Stimulated activated CD8-positive, alpha-beta memory T cell treated with anti-CD3 and anti-CD28 coated beads, Interleukin-4, amount 100 ng/mL, for 24 hours (primary cell): ENCODE results near the gene MLPH.

Experiments used
- DNase-seq: peaks from one replicate; pipeline ENCODE4 v3.0.0-alpha.2; 2020; ENCODE audit warnings: low read depth

Gene MLPH

DNA sequence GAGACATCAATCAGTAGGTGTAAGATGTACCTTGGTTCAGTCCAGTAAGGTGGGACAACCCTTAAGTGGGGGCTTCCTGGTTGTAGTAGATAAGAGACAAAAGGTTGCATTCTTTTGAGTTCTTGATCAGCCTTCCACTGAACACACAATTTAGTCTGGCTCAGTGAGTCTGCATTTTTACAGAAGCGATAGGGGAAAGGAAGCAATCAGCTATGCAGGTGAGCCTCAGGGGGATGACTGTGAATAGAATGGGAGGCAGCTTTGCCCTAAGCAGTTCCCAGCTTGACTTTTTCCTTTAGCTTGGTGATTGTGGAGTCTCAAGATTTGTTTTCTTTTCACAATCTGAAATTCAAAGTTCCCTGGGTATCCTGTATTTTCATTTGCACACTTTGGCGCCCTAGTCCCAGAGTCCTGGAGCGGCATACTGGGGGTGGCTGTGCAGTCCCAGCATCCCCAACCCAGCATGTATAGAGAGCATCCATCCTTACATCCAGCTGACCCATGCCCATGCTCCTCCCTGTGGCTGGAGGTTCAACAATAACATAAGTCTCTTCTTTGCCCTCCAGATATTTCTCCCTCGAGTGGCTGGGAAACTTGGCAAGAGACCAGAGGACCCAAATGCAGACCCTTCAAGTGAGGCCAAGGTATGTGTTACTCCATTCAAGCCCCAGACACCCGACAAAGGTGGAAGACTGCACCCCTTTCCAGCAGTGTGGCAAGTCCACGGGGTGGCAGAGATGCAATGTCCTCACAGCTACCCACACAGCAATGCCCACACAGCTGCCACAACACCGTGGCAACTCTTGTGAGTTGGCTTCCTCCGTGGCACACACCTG is 59.2 kb downstream of the MLPH start:
- no peak for DNase-seq

DNA sequence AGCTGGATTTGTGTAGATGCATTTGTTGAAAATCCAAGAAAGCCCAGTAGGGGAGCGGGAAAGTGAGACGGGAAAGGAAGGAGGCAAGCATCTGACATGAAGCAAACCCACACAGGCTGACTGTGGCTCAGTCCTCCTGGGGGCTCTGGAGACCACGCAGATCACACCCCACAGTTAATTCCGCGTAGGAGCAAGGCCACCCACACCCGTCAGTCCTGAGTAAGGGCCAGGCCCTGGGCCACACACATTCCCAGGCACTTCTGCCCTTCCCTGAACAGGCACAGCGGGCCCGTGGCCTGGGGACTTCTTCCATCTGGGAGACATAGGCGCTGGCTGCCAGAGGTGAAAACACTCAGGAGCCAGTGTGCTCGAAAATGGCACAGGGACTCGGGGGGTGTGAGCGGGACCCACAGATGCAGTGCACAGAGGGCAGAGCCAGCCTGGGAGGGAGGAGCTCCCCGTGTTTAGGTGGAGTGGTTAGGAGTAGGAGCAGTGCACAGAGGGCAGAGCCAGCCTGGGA is 59.9 kb downstream of the MLPH start:
- DNase-seq, result no peak

DNA sequence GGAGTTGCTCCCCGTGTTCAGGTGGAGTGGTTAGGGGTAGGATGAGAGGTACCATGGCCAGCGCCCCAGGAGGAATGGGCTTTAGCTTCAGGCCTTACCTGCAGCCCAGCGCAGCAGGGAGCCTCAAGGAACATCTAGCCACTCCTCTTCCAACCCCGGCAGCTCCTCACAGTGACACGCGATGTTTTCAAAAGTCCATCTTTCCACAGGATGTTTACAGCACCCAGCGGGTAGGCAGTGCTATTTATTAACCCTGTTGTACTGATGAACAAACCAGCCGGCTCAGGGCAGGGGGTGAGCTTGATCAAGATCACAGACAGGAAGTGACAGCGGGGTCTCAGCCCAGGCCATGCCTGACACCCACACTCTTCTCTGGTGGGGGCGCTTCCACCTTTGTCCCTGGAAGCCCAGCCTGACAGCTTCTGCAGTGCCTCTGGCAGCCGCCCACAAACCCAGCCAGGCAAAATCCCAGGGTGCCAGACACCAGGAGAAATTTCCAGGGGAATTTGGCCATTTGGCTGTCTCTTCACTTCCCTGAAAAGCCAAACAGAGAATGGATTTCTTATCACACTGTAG is 60.9 kb downstream of the MLPH start:
- DNase-seq, result no peak

DNA sequence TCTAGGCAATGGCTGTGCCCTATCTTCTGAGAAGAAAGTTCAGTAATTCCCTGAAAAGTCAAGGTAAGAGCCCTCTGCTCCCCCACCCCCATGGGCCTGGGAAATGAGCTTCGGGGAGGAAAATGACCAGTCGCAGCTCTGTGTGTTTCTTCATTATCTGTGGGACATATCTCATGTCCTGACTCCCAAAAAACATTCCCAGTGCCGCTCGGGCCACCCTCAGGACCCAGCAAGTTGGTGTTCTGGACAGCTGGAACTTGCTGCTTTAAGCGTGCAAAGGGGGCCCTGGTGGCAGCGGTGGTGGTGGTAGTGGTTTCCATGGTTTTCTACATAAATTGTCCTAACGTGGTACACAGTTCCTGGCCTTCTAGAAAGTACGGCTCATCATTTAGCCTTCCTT is 62.2 kb downstream of the MLPH start:
- no peak for DNase-seq

DNA sequence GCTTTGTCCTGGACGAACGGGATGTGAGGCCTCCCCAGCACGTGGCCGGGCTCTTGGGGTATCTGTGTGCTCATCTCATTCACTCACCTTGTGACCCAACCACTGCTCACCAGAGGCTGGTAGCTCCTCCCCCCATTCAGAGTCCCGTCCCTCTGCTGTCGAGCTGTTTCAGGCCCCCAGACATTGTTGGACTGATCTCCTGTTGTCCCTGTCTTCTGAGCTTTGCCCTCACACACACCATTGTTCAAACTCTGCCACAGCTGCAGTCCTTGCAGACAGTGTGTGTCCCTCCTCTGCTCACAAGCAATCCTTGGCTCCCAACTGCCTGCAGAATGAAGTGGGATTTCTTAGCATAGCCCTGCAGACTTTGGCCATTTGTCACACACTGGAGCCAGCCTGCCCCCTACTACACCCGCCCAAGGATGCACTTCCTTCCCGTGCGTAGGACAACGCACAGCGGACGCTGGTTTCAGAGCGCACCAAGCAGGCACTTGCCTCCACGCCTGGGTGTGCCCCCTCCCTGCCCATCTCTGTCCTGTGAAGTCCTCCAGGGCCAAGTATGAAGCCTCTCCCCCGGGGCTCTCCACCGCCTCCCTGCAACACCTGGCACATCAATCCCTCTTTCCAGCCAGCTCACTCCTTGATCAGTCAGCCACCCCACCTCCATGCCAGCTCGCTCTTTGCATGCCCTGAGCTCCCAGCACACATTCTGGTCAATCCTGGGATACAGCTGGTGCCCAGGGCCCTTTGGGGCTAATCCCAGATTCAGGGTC is 62.8 kb downstream of the MLPH start:
- DNase-seq, result no peak

DNA sequence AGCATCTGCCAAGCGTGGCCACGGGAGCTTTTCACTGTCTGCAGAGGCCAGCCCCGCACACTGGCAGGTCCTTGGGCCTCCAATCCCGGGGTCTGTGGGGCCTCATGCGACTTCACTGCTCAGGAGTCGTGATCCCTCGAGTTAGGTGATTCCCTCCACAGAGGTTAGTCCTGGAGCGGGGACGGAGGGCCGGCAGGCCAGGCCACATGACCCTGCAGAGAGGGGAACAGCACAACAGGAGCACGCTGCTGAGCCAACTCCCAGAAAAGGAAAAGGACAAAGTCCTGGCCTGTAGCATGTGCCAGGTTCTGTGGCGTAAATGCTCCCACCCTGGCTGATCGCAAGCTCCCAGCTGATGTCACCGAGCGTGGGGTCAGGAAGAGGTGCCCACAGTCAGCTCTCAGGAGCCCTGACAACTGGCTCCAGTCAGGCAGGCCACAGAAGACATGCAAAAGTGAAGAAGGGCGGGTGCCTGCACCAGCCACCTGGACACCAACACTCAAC is 64.1 kb downstream of the MLPH start:
- no peak for DNase-seq

DNA sequence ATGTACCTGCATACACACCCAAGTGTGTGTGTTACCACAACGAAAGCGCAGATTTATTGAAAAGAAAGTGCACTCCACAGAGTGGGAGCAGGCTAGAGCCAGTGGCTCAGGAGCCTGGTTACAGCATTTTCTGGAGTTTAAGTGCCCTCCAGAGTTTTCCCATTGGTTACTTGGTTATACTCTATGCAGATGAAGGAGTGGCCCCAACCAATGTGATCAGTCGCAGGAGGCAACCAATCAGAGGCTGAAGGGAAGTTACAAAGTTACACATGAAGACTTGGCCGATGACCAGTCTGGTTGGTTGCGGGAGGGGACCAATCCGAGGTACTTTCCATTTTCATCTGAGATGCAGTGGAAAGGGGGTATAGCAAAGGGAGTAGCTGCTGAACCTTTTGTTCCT is 65.9 kb downstream of the MLPH start:
- DNase-seq, result no peak

DNA sequence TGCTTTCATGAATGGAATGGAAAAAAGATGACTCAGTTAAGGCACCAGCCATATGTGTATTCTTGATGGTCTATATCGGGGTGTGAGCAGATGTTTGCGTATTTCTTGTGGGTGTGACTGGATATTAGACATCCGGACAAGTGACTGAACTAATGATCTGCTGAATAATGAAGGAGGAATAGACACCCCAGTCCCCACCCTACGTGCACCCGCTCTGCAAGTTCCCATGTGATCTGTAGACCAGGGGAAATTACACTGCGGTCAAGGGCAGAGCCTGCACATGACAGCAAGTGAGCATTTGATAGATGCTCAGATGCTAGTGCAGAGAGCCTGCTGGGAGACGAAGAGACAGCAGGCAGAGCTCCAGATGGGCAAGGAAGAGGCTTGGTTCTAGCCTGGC is 66.9 kb downstream of the MLPH start:
- no peak for DNase-seq

DNA sequence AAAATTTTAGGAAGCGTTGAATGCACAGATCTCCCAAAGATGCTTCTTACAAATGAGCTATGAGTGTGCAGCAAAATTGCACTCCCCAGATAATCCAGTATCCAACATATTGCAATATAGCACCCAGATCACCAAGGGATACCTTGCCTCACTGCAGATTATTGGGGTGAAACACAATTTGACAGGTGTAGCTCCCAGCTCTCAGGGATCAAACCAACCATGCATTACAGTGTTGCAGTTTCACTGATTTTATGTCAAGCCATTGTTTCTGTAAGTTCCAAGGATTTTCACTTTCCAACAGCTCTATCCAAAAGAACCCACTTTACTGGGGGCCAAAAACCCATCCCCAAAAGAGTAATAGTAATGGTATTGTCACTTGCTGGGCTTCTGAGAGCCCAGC is 68.5 kb downstream of the MLPH start:
- DNase-seq, result no peak

DNA sequence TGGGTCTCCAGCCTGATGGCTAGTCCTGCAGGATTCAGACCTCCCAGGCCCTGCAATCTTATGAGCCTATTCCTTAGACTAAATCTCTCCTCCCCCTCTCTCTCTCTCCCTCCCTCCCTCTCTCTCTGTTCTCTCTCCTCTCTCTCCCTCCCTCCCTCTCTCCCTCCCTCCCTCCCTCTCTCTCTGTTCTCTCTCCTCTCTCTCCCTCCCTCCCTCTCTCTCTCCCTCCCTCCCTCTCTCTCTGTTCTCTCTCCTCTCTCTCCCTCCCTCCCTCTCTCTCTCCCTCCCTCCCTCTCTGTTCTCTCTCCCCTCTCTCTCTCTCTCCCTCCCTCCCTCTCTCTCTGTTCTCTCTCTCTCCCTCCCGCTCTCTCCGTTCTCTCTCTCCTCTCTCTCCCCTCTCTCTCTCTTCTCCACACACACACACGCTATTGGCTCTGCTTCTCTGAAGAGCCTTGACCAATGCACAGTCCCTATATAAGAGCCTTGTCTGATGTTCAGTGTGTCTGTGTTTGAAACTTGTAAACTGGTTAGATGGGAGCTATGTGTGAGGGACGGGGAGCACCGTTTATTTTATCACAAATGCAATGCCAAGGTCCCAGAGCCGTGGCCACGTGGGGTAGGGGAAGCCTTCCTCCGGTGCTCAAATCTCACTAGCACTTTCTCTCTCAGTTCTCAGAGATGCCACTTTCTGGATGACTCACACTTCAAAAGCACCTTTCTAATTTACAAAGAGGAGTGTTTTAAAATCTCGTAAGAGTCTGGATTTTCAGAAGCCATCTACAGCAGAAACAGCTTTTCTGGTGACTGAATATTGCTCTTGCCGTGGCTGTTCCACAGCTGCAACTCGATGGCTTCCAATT is 70.0 kb downstream of the MLPH start:
- no peak for DNase-seq

DNA sequence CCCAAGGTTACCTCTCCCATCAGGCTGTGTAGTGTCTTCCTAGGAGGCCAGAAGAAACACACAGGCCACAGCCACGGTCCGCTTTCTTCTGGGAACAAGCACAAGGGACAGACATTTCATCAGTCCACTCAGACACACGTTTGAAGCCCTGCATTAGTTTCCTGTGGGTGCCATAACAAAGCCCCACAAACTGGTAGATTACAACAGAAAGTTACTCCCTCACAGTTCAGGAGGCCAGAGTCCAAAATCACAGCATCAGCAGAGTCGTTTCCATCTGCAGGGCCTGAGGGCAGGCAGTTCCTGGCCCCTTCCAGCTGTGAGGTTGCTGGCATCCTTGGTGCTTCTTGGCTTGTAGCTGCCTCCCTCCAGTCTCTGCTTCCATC is 70.6 kb downstream of the MLPH start:
- no peak for DNase-seq

DNA sequence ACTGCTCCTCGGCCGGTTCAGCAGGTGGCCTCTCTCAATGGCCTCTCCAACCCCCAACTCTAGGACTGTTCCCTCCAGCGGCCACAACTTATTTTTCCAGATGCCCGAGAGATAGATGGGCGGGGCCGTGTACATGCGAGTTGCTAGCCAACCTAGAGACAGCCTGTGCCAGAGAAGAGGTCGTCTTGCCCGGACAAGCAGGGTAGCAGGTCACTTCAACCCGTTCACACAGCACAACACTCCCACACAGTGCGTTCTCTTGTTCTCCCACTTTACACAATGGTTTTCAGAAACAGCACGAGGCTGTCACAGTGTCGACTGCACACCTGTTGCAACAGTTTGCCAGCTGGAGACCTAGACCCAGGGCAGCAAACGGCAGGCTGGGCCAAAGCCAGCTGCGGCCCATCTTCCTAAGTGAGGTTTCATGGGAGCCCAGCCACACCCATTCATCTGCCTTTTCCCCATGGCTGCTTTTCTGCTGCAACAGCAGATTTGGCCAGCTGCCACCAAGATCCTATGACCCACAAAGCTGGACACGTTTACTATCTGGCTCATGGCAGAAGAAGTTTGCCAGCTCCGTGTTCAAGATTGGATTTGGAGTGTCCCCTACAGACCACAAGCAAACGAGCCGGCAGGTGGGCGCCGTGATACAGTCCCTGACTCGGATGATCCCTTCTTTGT is 72.0 kb downstream of the MLPH start:
- no peak for DNase-seq

DNA sequence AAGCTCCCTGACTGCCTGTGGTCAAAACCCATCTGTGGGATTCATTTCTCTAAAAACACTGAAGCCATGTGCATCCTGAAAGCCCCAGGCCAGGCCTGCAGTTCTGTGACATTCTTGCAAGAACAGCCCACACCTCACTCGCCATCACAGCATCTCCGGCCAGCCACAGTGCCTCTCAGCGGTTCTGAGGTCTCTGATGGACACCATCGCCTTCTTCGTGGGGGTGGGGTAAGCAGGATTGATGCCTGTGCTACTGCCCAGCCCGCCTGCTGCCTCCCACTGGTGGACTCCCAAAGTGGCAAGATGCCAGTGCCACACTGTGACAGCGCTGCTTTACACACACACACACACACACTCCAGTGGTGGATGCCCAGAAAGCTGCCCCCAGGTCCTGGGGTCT is 74.2 kb downstream of the MLPH start:
- no peak for DNase-seq

DNA sequence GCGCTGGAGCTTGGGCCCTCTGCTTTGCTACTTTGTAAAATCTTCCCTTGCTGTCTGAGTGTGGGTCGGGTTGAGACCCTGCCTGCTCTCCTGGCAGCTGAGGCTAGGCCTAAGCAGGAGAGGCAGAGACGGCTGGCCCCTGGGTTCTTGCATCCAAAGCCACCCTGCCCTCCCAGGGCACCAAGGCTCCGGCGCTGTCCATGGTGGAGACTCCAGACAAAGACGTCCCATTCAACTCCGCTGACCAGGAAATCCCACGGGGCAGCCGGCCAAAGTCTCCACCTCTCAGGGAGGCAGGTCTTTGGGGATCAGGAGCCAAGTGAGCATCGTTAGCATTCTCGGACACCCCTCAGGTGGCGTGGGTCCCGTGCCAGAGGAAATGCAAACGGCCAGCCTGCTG is 76.8 kb downstream of the MLPH start:
- no peak for DNase-seq

DNA sequence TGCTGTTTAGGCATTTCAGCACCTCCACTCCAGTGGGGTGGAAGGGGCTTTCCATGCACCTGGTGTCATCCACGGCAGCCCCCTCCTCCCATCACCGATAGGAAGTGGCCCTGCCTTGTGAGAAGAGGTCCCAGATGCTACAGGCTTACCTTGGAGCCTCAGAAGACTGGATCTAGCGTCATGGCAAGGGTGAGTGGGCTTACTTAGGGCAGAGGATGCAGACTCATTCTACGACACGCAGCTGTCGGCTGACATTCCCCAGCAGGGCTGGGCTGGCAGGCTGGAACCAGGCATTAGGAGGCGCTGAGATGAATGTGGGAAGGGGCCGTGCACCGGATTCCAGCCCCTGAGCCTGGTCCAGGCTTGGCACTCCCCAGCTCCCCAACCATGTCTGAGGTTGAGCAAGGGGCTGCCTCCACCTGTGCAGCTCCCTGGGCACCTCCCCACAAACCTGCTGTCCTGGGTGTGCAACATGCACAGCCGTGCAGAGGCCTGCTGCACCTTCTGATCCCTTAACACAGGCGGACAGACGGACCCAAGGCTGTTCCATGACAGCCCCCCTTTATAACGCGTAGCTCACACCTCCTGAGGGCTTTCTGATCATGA is 77.6 kb downstream of the MLPH start:
- DNase-seq, result no peak

DNA sequence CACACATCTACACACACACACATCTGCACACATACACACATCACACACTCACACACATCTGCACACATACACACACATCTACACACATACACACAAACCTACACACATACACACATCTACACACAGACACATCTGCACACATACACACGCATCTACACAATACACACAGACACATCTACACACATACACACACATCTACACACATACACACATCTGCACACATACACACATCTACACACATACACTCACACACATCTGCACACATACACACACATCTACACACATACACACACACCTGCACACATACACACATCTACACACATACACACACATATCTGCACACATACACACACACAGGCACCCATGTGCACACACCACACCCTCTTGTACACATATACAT is 78.9 kb downstream of the MLPH start:
- no peak for DNase-seq

DNA sequence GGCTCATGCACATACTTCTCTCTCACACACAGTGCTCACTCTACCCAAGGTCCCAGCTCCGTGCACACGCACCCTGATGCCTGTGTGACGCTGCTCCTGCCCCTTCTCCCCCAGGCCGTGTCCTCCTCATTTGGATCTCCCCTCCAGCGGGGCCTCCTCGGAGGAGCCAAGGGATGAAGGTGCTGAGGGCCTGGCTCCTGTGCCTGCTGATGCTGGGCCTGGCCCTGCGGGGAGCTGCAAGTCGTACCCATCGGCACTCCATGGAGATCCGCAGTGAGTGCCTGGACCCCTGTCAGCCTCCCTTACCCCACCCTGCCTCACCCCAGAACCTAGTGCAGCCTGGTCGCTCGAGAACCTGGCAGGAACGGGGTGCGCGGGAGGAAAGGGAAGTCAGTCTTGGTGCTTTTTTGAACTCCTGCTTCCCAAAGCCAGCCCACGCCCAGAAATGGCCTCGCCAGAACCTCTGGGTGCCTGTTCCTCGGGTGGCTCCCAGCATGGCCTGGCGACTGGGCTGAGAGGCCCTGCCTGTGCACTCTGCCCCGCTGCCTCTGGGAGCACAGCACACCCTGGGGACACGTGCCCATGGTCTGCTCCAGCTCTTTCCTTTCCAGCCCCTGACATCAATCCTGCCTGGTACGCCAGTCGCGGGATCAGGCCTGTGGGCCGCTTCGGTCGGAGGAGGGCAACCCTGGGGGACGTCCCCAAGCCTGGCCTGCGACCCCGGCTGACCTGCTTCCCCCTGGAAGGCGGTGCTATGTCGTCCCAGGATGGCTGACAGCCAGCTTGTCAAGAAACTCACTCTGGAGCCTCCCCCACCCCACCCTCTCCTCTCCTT is 79.6 kb downstream of the MLPH start, which contains the start of gene PRLH:
PRLH (plus strand) TSS at position 174 of the 835 bp plus-strand sequence; CDS start at position 174, 0 bp downstream.
- no peak for DNase-seq

DNA sequence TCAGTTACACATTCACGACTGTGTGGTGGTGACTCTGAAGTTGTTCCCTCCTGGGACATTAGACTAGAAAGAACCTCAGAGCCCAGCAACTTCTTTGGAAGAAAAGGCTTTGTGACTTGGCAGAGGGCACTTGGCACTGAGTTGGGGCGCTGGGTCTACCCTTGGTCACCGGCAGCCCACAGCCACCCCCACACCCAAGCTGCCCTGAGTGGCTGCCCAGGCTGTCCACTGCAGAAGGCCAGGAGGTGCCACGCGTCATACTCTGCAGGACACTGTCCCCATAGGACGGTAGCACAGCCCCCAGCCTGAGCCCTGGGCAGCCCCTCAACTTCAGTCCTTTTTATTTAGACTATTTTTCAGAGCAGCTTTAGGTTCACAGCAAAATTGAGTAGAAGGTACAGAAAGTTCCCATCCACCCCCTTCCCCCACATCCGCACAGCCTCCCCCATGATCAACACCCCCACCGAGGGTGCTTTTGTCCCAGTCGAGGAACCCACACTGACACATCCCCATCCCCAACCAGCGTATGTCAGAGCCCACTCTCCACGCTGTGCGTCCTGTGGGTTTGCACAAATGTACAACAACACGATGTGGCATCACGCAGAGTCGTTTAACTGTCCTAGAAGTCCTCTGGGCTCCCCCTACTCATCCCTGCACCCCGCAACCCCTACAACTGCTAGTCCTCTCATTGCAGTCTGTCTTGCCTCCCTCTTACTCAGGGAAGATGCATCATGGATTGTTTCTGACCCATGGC is 80.4 kb downstream of the MLPH start:
- no peak for DNase-seq

DNA sequence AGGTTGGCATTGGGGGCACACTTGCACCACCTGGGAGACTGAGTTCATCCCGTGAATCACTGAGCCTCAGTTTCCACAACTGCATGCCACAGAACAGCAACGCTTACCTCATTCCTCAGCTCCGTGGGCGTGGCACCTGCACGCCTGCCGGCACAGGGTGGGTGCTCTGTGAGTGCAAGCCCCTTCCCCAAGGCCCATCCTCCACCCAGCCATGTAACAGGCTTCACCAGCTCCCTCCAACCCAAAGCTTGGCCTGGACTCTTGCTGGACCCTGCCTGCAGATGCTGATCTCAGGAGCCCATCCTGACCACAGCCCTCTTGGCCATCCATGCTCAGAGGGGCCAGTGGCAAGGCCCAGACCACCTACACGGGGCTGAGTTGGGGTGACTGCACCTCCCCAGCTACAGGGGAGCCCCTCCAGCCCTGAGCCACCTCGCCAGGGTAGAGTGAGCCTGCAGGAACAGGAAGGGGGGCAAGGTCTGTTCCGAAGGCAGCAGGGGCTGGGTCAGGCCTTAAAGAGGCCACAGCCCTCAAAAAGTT is 81.1 kb downstream of the MLPH start:
- no peak for DNase-seq
